Gastroesophageal sphincter (tissue), 3 donors: ENCODE results near the gene CBLN1.

ENCODE experiments used
- CTCF ChIP-seq, 4 experiments: fragments of 200-600 bp in 2 of 4; fragments of 450-650 bp in 2 of 4; sonication (generic) in 1 of 4; IDR thresholded peaks; one replicate each; pipeline ENCODE4 v1.5.1; 2017 to 2019; ENCODE audit warnings: antibody characterized with exemption in 4 of 4, mild to moderate bottlenecking in 2 of 4, moderate library complexity in 2 of 4
- EP300 ChIP-seq: sonication (generic); formaldehyde crosslinking; IDR thresholded peaks from one replicate; pipeline ENCODE4 v1.6.1; 2017; ENCODE audit warnings: antibody characterized with exemption, mild to moderate bottlenecking

GRCh38 chr16:49276646-49277385 lies 4.8 kb downstream of the CBLN1 start:
- TF ChIP-seq CTCF (IDR thresholded peaks at IDR 0.05) = no peak
- TF ChIP-seq EP300 = no peak
